GM18870 (cell line): ENCODE measurements around the gene C19orf85.
A peak's percentile ranks its signal among the peaks of the same experiment; 100 is the strongest.

ENCODE experiments used
- ATAC-seq: cut with Tn5 transposase; IDR thresholded peaks from one replicate; pipeline ENCODE4 v1.9.1; 2021; ENCODE audit warnings: moderate library complexity; ENCODE audit not compliant: unreplicated experiment

C19orf85 gene

GRCh38 chr19:55478364-55478763, 13.8 kb upstream of the C19orf85 start:
- no peak for ATAC-seq

- ATAC-seq: no peak
Measured at GRCh38 chr19:55477905-55478304, 13.4 kb upstream of the C19orf85 start.

DNA sequence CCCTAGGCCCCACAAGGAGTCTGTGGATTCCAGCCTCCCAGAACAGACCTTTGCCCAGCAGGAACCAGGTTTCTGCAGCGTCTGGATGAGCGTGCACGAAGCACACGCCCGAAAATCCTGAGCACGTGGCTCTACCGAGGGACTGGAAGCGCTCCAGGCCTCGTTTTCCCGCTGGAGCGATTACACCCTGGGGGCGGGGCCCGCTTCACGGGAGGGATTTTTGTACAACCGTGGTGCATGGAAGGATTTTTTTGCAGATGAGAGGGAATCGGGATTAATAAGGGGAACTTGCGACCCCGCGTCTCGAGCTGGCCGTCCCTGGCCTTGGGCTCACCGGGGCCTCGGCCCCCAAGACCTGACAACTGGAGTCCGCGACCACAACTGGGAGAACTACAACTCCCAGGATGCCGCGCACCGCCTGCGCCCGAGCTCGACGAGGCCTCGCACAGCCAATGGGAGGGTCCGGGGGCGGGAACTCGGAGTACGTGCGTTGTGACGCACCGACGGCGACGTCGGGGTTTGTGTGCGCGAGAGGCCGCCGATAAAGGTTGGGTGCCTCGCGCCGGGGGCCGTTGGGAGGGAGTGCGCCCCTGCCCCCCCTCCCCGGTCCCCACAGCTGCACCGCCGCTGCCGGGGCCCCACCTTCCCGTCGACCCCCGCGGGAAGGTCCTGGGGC, 11.7 kb upstream of the C19orf85 start, which contains the start of gene ZNF628:
Gene ZNF628 (plus strand): TSS at position 518 of the 676 bp plus-strand sequence. CDS start 3,294 bp downstream, outside the sequence.
- peak; percentile 77 for ATAC-seq

DNA sequence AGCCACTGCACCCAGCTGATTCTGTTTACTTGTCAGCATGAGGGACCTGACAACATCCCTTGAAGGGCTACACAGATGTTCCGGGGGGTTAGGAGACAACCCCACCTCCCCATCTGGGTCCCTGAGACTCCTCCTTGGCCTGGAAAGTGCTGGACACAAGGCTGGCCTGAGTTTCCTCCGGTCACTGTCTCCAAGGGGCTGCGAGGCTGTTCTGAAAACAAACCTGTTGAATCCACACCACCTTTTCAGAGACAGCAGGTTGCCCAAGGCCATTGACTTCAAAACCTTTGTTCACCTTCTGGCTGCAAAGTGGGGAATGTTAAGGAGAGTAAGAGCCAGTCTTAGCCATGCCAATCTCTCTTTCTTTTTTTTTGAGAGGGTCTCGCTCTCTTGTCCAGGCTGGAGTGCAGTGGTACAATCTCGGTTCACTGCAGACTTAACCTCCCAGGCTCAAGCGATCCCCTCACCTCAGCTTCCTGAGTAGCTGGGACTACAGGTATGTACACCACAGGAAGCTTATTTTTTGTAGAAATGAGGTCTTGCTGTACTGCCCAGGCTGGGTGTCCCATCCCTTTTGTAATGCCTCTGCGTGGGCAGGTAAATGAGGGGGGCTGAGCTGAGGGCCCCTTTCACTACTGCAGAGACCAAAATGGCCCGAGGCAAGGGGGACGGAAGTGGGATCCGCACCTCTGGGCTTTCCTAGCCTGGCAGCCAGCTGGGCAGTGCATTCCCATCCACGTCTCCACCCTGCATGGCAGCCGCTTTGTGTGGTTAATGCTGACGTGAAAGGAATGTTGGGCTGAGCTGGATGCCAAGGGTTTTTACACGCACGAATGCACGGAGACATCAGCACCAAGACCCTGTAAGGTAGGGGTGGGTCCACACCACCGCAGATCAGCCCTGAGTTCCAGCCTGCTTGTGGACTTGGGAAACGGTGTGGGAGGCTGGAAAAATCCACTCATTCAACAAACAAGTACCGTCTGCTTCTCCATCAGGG, 10.0 kb upstream of the C19orf85 start:
- no peak for ATAC-seq

- no peak for ATAC-seq
Measured at GRCh38 chr19:55473225-55474012, 8.9 kb upstream of the C19orf85 start.

DNA sequence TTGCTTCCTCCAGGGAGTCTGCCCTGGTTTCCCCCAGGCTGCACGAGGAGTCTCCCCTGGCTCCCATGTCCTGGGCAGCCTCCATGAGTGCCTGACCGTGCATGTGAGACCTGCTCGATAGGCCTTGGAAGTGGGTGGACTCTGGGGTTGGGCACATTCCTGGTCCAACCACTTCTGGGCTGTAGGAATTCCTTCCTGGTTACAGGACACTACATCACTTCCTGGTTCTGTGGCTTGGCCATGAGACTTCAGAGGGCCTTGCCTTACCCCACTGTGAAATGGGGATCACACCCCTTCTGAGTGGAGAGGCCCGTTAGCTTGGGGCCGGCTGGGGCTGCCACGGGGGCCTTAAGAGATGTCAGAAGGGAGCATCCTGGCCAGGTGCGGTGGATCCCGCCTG, 7.9 kb upstream of the C19orf85 start:
- ATAC-seq: no peak

DNA sequence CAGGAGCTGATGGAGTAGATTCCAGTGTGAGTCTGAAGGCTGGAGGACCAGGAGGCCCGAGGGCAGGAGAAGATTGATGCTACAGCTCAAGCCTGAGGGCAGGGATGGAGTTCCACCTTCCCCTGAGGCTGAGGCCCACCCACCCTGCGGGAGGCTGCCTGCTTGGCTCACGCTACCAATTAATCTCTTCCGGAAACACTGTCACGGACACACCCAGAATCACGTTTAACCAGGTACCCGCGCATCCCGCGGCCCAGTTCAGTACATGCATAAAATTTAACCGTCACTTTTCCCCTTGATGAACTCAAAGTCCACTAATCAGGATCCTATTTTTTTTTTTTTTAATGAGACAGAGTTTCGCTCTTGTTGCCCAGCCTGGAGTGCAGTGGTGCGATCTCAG, 6.7 kb upstream of the C19orf85 start:
- no peak for ATAC-seq

DNA sequence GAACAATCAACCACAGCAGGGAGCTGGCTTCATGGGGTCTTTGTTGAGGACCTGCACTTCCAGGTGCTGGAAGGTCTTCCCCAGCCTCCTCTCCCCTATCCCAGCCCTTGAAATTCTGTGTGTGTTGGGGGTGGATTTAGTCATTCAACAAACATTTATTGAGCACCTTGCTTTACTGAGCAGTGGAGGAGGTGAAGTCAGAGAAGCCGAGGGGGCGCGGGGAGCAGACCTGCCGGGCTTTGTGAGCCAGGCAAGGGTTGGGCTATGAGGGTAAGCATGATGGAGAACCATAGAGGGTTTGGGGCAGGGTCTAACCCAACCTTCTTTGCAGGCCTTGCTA, 3.5 kb upstream of the C19orf85 start:
- no peak for ATAC-seq

DNA sequence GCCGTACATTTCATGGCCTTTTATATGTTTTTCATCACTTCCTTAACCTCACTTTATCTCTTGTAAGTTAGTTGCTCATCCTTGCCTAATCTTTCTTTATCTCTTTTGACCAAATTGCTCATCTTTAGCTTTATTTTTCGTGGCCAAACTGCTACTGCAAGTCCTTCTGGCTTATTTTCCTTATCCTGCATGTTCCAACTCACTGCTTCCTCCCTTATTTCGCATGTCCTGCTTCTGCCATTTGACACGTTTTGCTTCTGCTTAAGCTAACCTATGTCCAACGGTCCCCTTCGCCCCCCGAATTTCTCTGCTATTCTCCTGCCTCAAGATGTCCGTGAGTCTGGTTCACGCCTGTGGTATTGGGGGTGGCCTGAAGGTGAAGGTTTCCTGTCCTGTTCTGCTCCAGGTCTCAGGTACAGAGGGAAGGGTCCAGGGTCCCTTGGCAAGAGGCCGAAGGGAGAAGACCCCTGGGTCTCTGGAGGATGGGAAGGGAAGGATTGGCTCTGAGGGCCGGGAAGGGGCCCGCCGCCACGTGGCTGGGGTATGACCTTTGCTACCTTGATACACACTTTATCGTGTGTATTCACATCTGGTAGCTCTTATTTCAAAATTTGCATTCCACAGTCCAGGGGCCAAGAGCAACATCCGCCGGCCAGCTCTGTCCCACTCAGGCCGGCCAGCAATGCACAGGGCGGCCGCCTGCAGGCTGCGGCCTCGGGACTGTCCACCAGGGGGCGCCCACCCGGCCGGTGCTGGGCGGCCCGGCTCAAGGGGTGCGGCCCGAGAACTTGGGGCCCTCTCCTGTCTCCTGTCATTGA, 2.9 kb upstream of the C19orf85 start:
- no peak for ATAC-seq

GRCh38 chr19:55466241-55466614, 1.7 kb upstream of the C19orf85 start:
- ATAC-seq: no peak

DNA sequence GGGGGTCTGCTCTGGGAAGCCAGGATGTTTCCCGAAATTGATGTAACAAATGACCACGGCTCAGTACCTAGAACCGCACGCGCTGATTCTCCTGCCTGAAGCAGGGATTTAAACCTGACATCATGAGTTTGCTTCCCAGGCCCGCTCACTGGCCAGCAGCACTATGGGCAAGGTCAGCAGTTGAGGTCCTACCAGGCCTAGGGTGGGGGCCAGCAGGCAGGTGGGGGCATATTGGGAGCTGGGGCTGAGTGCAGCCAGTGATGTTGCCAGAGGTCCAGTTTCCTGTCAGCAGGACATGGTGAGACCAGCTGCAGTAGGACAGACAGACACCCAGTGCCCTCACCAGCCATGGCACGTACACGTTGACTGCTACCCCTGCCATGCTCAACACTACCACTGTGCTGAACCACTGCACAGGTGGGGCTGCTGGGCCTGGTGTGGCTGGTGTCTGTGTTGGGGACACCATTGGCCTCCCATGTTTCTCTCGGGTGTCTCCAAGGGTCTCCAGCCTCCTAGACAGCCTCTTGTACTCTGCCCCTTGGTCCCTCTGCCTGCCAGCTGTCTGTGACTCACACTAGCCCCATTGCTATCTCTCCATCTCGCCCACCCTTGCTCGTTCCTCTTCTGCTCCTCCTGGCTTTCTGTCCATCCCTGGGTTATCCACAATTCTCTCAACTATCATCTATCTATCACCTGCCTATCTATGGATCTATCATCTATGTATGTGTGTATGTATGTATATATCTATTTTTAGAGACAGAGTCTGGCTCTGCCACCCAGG, 1.1 kb upstream of the C19orf85 start:
- no peak for ATAC-seq

DNA sequence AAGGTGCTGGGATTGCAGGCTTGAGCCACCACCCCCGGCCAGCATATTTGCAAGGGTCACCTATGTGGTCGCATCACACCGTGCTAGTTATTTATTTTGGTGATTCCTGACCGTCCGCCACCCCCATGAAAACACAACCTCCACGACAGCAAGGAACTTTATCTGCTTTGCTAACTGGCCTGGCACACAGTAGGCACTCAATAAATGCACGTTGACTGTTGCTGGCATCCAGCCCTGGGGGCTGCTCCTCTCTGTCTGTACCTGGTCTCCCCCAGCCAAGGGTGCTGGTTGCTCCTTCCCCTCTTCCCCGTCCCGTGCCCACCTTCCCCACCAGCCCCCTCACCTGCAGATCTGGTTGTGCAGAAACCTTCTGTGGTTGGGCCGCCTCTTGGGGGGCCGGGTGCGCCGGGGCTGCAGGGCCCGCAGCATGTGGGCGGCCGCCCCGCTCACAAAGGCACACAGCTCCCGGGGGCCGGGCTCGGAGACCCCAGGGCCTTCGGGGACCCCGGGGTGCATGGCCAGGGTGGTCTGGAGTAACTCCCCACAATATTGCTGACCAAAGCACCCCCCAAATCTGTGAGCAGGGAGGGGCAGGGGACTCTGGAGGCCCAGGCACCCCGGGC, 401 bp downstream of the C19orf85 start:
- ATAC-seq: no peak

- ATAC-seq: no peak
Measured at GRCh38 chr19:55463583-55464031, 944 bp downstream of the C19orf85 start.

- no peak for ATAC-seq
Measured at GRCh38 chr19:55462722-55463121, 1.8 kb downstream of the C19orf85 start.

GRCh38 chr19:55461974-55462626, 2.5 kb downstream of the C19orf85 start:
- ATAC-seq: no peak

DNA sequence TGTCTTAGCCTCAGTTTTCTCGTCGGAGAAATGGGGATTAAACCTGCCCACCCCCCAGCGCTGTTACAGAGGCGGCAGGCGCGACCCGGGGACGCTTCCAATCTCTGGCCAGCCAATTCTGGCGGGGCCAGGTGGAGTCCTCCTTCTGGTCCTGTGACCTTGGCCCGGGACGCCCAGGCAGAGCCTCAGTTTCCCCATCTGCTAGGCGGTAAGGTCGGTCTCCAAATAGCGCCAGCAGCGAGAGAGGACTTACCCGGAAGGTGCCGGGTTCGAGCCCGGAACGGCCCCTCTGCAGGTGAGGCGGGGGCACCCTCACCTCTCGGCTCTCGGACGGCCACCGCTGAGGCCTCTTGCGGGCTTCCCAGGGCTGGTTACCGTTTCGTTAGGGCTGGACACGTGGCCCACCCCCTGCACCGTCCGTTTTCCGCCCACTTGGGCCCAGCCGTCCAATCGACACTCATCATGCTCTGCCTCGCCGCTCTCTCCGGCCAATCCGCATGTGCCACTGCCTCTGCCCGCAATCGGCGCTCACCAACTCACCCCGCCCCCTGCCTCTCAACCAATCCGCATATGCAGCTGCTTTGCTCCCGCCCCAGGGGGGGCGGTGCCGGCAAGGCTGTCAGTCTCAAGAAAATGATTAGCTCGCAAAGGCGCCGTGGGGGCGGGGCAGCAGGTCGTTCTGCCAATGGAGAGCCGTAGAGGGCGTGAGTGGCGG, 3.1 kb downstream of the C19orf85 start, which contains the start of gene ISOC2:
Gene ISOC2 (minus strand): TSS at position 384 of the 715 bp plus-strand sequence. CDS start 5,156 bp downstream, outside the sequence.
- ATAC-seq: peak; percentile 91

DNA sequence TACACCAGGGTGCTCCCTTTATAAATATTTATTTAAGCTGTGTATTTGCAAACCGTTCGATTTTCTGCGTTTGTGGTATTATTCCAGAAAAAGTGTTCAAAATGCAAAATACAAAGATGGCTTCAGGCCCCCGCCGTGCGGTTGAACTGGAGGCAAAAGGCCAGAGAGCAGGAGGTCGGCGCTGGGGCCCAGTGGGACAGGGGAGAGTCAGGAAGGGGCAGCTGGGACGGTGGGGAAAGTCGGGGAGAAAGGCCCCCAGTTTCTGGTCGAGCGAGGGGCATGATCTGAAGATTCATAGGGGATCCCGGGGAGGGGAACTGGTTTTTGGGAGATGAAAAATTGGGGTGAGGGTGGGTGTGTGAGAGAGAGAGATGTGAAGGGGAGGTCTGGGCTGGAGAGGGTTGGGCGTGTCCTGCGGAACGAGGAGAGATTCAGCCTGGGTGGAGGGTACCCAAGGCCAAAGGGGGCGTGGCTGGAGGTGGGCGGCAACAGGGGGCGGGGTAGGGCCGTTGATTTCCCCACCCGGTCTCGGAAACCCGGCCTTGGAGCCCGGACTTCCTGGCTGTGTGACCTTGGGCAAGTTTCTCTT, 3.8 kb downstream of the C19orf85 start:
- no peak for ATAC-seq
